Measurements from ENCODE around the gene TPM4.

GRCh38 chr19:16098416-16098768 lies 22.1 kb downstream of the TPM4 start:
- TF ChIP-seq POLR2A (IDR thresholded peaks at IDR 0.05; ENCODE audit: low read length) = no peak
- no peak for TF ChIP-seq GATA1 (IDR thresholded peaks at IDR 0.05; ENCODE audit: low read depth, low read length)
